HG03135 (cell line): Measurements from ENCODE around the gene TACSTD2.
"Not testable (repeated sequence)": the region's sequence is repeated elsewhere in the genome, so short reads cannot be mapped to it uniquely, and the experiment has no call there.

ENCODE experiments used
- ATAC-seq: cut with Tn5 transposase; IDR thresholded peaks from one replicate; pipeline ENCODE4 v1.9.1; 2021; ENCODE audit warnings: mild to moderate bottlenecking, moderate library complexity; ENCODE audit not compliant: unreplicated experiment

Gene TACSTD2

GRCh38 chr1:58588396-58588795 lies 11.3 kb upstream of the TACSTD2 start:
- ATAC-seq, result no peak

- ATAC-seq, result no peak
Observed at GRCh38 chr1:58587667-58588066, 10.6 kb upstream of the TACSTD2 start.

GRCh38 chr1:58586271-58586670 lies 9.2 kb upstream of the TACSTD2 start:
- no peak for ATAC-seq

GRCh38 chr1:58585581-58586151 lies 8.6 kb upstream of the TACSTD2 start:
- ATAC-seq, result no peak

GRCh38 chr1:58585166-58585565 lies 8.1 kb upstream of the TACSTD2 start:
- ATAC-seq, result no peak

- peak; percentile 58 for ATAC-seq
Observed at GRCh38 chr1:58584082-58584895, 7.2 kb upstream of the TACSTD2 start.

- ATAC-seq, result no peak
Observed at GRCh38 chr1:58583496-58583895, 6.4 kb upstream of the TACSTD2 start.

- ATAC-seq, result not testable (repeated sequence)
Observed at GRCh38 chr1:58582143-58582542, 5.1 kb upstream of the TACSTD2 start.

GRCh38 chr1:58581641-58582040 lies 4.6 kb upstream of the TACSTD2 start:
- no peak for ATAC-seq

GRCh38 chr1:58580186-58580585 lies 3.1 kb upstream of the TACSTD2 start:
- no peak for ATAC-seq

- ATAC-seq, result no peak
Observed at GRCh38 chr1:58577654-58578030, 590 bp upstream of the TACSTD2 start.

- ATAC-seq, result no peak
Observed at GRCh38 chr1:58576325-58576726, 726 bp downstream of the TACSTD2 start.

GRCh38 chr1:58575551-58576324 lies 1.3 kb downstream of the TACSTD2 start:
- ATAC-seq, result no peak

- ATAC-seq, result no peak
Observed at GRCh38 chr1:58574816-58575215, 2.2 kb downstream of the TACSTD2 start.

- ATAC-seq, result peak; percentile 96
Observed at GRCh38 chr1:58573705-58574591, 3.1 kb downstream of the TACSTD2 start.

- no peak for ATAC-seq
Observed at GRCh38 chr1:58573138-58573537, 3.9 kb downstream of the TACSTD2 start.

GRCh38 chr1:58572690-58573089 lies 4.4 kb downstream of the TACSTD2 start:
- ATAC-seq, result no peak

GRCh38 chr1:58571616-58572015 lies 5.4 kb downstream of the TACSTD2 start:
- no peak for ATAC-seq

GRCh38 chr1:58570817-58571216 lies 6.2 kb downstream of the TACSTD2 start:
- ATAC-seq, result no peak

- ATAC-seq, result no peak
Observed at GRCh38 chr1:58570094-58570493, 7.0 kb downstream of the TACSTD2 start.

- no peak for ATAC-seq
Observed at GRCh38 chr1:58568911-58569310, 8.1 kb downstream of the TACSTD2 start.
